ENCODE data around the gene OR10A5. TPM values are rescaled to one million over a fixed set of nuclear protein-coding genes. Genes with fewer than 3 reads are reported as not detected.

OR10A5 gene
- total RNA-seq, 2 experiments from 2014 or later, result not detected

- POLR2A ChIA-PET, result no interaction called here
Measured at GRCh38 chr11:6875761-6876160, 30.3 kb downstream of the OR10A5 start.

GRCh38 chr11:6876325-6876724, 30.8 kb downstream of the OR10A5 start, which contains the start of gene OR10A4:
Gene OR10A4 (plus strand): TSS chr11:6876625. CDS start chr11:6876648, 23 bp downstream.
- H3K4me3 ChIP-seq (ENCODE audit: low read length), result no peak within 1 kb of the TSS
- no peak within 1 kb of the TSS for H3K27ac ChIP-seq (ENCODE audit: low read depth in 1 of 2, low read length in 2 of 2)
- no peaks in the 10 kb centered on the region for H3K9me3 ChIP-seq (ENCODE audit: control insufficient read depth in 1 of 2, insufficient read depth in 1 of 2, low read length in 2 of 2)
- H3K36me3 Mint-ChIP-seq (ENCODE audit: low read depth), result no peaks in the 10 kb centered on the region
- ATAC-seq (ENCODE audit: poor library complexity), result no peak
- H3K4me1 ChIP-seq (ENCODE audit: insufficient read depth, low read length), result no peaks in the 10 kb centered on the region
- H3K27ac Mint-ChIP-seq, result no peak within 1 kb of the TSS
- no peaks in the 10 kb centered on the region for H3K36me3 ChIP-seq (ENCODE audit: insufficient read depth, low read length)
- no peaks in the 10 kb centered on the region for H3K4me1 Mint-ChIP-seq (ENCODE audit: low read depth)
- H3K27me3 ChIP-seq (ENCODE audit: control insufficient read depth in 1 of 2, insufficient read depth in 2 of 2, low read length in 2 of 2), result peaks cover 4 to 8% of the 10 kb centered on the region in 2 experiments
- no peak within 1 kb of the TSS for H3K4me3 Mint-ChIP-seq
- DNase-seq, result no peak
- CTCF ChIA-PET, result no interaction called here
- H3K9me3 Mint-ChIP-seq, result no peaks in the 10 kb centered on the region
- POLR2A ChIA-PET, result no interaction called here
- peaks cover 20% of the 10 kb centered on the region for H3K27me3 Mint-ChIP-seq
- intact Hi-C loops (cut with DNase I, micrococcal nuclease), result no loop called here
- no peak for TF ChIP-seq CTCF (IDR thresholded peaks at IDR 0.05)

More at GRCh38 chr11:6875761-6876160, 30.3 kb downstream of the OR10A5 start:
- CTCF ChIA-PET, result no interaction called here
- peaks cover 4 to 8% of the 10 kb centered on the region in 2 experiments for H3K27me3 ChIP-seq (ENCODE audit: control insufficient read depth in 1 of 2, insufficient read depth in 2 of 2, low read length in 2 of 2)
- H3K27ac ChIP-seq (ENCODE audit: low read depth in 1 of 2, low read length in 2 of 2), result no peak overlapping the region
- H3K4me3 ChIP-seq (ENCODE audit: low read length), result no peak overlapping the region
- Mint-ChIP-seq H3K36me3 (ENCODE audit: low read depth) (no peaks in the 10 kb centered on the region), H3K4me3 (no peak overlapping the region), H3K9me3 (no peaks in the 10 kb centered on the region), H3K4me1 (ENCODE audit: low read depth) (no peaks in the 10 kb centered on the region), H3K27me3 (peaks cover 20% of the 10 kb centered on the region), H3K27ac (no peak overlapping the region)
- intact Hi-C loops (cut with DNase I, micrococcal nuclease), result no loop called here
- ATAC-seq (ENCODE audit: poor library complexity) (no peak), DNase-seq (no peak)
- no peaks in the 10 kb centered on the region for H3K4me1 ChIP-seq (ENCODE audit: insufficient read depth, low read length)
- H3K36me3 ChIP-seq (ENCODE audit: insufficient read depth, low read length), result no peaks in the 10 kb centered on the region
- no peak for TF ChIP-seq CTCF (IDR thresholded peaks at IDR 0.05)
- H3K9me3 ChIP-seq (ENCODE audit: control insufficient read depth in 1 of 2, insufficient read depth in 1 of 2, low read length in 2 of 2), result no peaks in the 10 kb centered on the region

GRCh38 chr11:6876914-6877313, 31.4 kb downstream of the OR10A5 start:
- POLR2A ChIA-PET, result no interaction called here

More at GRCh38 chr11:6876914-6877313, 31.4 kb downstream of the OR10A5 start:
- no peaks in the 10 kb centered on the region for H3K36me3 Mint-ChIP-seq (ENCODE audit: low read depth)
- Histone ChIP-seq H3K4me3 (ENCODE audit: low read length) (no peak overlapping the region), H3K9me3 (ENCODE audit: control insufficient read depth in 1 of 2, insufficient read depth in 1 of 2, low read length in 2 of 2) (no peaks in the 10 kb centered on the region), H3K27ac (ENCODE audit: low read depth in 1 of 2, low read length in 2 of 2) (no peak overlapping the region), H3K27me3 (ENCODE audit: control insufficient read depth in 1 of 2, insufficient read depth in 2 of 2, low read length in 2 of 2) (peaks cover 4 to 8% of the 10 kb centered on the region in 2 experiments), H3K36me3 (ENCODE audit: insufficient read depth, low read length) (no peaks in the 10 kb centered on the region), H3K4me1 (ENCODE audit: insufficient read depth, low read length) (no peaks in the 10 kb centered on the region)
- TF ChIP-seq CTCF (IDR thresholded peaks at IDR 0.05), result no peak
- H3K27ac Mint-ChIP-seq, result no peak overlapping the region
- CTCF ChIA-PET, result no interaction called here
- intact Hi-C loops (cut with DNase I, micrococcal nuclease), result no loop called here
- H3K4me3 Mint-ChIP-seq, result no peak overlapping the region
- ATAC-seq (ENCODE audit: poor library complexity) (no peak), DNase-seq (no peak)
- no peaks in the 10 kb centered on the region for H3K9me3 Mint-ChIP-seq
- H3K27me3 Mint-ChIP-seq, result peaks cover 20% of the 10 kb centered on the region
- H3K4me1 Mint-ChIP-seq (ENCODE audit: low read depth), result no peaks in the 10 kb centered on the region

Measured in CD4-positive, alpha-beta T cell (primary cell).